Osteoblast (primary cell): Measurements from ENCODE around the gene GRB10. TPM values are rescaled to one million over a fixed set of nuclear protein-coding genes. Genes with fewer than 3 reads are reported as not detected.

Experiments used
- DNase-seq: peaks from one replicate; pipeline ENCODE4 v3.0.0; 2011; ENCODE audit warnings: low spot score, mixed read lengths; ENCODE audit not compliant: insufficient read length; ENCODE audit errors: missing footprints
- H2AFZ ChIP-seq: 2 replicates; pipeline ENCODE4 v1.6.0; 2011; ENCODE audit warnings: mild to moderate bottlenecking, low read length
- H3K27ac ChIP-seq: 2 replicates; pipeline ENCODE4 v1.5.1; 2011; ENCODE audit warnings: mild to moderate bottlenecking, low read depth, low read length, moderate library complexity
- H3K27me3 ChIP-seq: 2 replicates; pipeline ENCODE4 v1.6.0; 2012; ENCODE audit warnings: mild to moderate bottlenecking, control low read depth, inconsistent platforms, low read length, moderate library complexity; ENCODE audit not compliant: insufficient read depth
- H3K36me3 ChIP-seq: 2 replicates; pipeline ENCODE4 v1.5.1; 2011; ENCODE audit warnings: mild to moderate bottlenecking, low read length, control low read depth, moderate library complexity; ENCODE audit not compliant: insufficient read depth
- H3K4me1 ChIP-seq: 2 replicates; pipeline ENCODE4 v1.5.1; 2011; ENCODE audit warnings: mild to moderate bottlenecking, low read length, control low read depth, moderate library complexity; ENCODE audit not compliant: insufficient read depth
- H3K4me2 ChIP-seq: 2 replicates; pipeline ENCODE4 v1.6.0; 2011; ENCODE audit warnings: mild to moderate bottlenecking, low read length; ENCODE audit not compliant: insufficient read depth
- H3K4me3 ChIP-seq: fragments of 200-600 bp; sonication (generic); 3 replicates; pipeline ENCODE4 v1.5.1; 2012; ENCODE audit warnings: mild to moderate bottlenecking, low read length, inconsistent platforms; ENCODE audit not compliant: insufficient read depth
- H3K79me2 ChIP-seq: 2 replicates; pipeline ENCODE4 v1.6.0; 2012; ENCODE audit warnings: mild to moderate bottlenecking, low read length, control low read depth, inconsistent platforms; ENCODE audit not compliant: insufficient read depth
- H3K9me3 ChIP-seq: 2 replicates; pipeline ENCODE4 v1.5.1; 2011; ENCODE audit warnings: low read depth, low read length, control low read depth
- H4K20me1 ChIP-seq: 2 replicates; pipeline ENCODE4 v1.6.0; 2012; ENCODE audit warnings: mild to moderate bottlenecking, low read length, control low read depth; ENCODE audit not compliant: insufficient read depth
- total RNA-seq: library from RNA; depleted of rRNA; stranded (reverse); fragments of >200 nt; gene quantifications from 2 replicates; pipeline ENCODE4 v1.2.3, GENCODE V29; 2012
- TF ChIP-seq, protein P1 (sequence below): IDR thresholded peaks from 2 replicates; pipeline ENCODE4 v1.5.1; 2011; ENCODE audit warnings: mild to moderate bottlenecking, low read depth, low read length, moderate library complexity; ENCODE audit errors: extremely low read depth

GRB10 gene
- total RNA-seq, 1 donor = 62.6 TPM

- H3K27ac ChIP-seq = no peak overlapping the region
- H3K79me2 ChIP-seq = no peaks in the 10 kb centered on the region
- H3K4me2 ChIP-seq = no peak overlapping the region
- no peak overlapping the region for H3K4me3 ChIP-seq
- no peak overlapping the region for H2AFZ ChIP-seq
- DNase-seq = peak; percentile 67
- TF ChIP-seq, protein P1, sequence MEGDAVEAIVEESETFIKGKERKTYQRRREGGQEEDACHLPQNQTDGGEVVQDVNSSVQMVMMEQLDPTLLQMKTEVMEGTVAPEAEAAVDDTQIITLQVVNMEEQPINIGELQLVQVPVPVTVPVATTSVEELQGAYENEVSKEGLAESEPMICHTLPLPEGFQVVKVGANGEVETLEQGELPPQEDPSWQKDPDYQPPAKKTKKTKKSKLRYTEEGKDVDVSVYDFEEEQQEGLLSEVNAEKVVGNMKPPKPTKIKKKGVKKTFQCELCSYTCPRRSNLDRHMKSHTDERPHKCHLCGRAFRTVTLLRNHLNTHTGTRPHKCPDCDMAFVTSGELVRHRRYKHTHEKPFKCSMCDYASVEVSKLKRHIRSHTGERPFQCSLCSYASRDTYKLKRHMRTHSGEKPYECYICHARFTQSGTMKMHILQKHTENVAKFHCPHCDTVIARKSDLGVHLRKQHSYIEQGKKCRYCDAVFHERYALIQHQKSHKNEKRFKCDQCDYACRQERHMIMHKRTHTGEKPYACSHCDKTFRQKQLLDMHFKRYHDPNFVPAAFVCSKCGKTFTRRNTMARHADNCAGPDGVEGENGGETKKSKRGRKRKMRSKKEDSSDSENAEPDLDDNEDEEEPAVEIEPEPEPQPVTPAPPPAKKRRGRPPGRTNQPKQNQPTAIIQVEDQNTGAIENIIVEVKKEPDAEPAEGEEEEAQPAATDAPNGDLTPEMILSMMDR = no peak
- peaks cover 37% of the 10 kb centered on the region for H3K36me3 ChIP-seq
- no peaks in the 10 kb centered on the region for H3K9me3 ChIP-seq
- no peaks in the 10 kb centered on the region for H3K4me1 ChIP-seq
- H3K27me3 ChIP-seq = no peaks in the 10 kb centered on the region
- no peaks in the 10 kb centered on the region for H4K20me1 ChIP-seq
These were observed 187.8 kb downstream of the GRB10 start for GRCh38 chr7:50594734-50595485.

DNA sequence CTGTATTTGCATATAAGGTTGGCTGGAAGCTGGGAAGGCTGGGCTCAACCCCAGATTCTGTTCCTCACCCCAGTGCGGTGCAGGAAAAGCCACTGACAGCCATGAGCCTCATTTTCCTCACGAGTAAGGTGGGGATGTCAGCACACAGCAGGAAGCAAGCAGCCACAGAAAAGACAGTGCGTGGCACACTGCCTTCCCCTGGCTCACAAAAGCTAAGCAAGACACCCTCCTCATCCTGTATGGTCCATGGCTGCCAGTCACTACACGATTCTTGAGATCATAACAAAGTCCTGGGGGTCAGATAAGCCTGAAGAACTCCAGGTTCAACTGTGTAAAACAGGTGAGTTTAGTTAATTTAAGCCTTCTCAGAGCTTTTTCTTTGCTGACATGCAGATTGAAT is 188.6 kb downstream of the GRB10 start:
- Histone ChIP-seq H3K9me3 (no peaks in the 10 kb centered on the region), H2AFZ (no peak overlapping the region), H3K36me3 (peaks cover 37% of the 10 kb centered on the region), H3K4me2 (no peak overlapping the region), H3K27me3 (no peaks in the 10 kb centered on the region), H3K4me1 (no peaks in the 10 kb centered on the region), H4K20me1 (no peaks in the 10 kb centered on the region), H3K79me2 (no peaks in the 10 kb centered on the region), H3K27ac (no peak overlapping the region), H3K4me3 (no peak overlapping the region)
- TF ChIP-seq, protein P1 = no peak
- no peak for DNase-seq

DNA sequence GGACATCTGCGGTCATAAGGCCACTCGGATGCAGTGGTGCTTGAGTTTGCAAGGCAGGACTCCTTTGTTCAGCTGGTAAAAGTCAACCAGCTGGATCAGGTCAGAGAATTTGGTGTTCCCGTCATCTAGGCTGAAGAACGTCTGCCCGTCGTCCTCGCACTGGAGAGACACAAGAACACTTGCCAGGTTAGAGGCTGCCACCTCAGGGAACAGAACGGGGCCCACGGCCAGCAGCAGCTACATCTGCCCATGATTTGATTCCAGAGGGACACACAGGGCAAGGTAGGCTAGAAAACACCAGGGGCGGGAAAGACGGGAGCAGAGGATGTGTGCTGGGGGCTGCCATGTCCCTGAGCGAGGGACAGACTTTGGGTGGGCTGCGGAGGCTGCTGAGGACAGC is 189.8 kb downstream of the GRB10 start:
- no peak overlapping the region for H3K4me3 ChIP-seq
- no peaks in the 10 kb centered on the region for H3K27me3 ChIP-seq
- H3K9me3 ChIP-seq = no peaks in the 10 kb centered on the region
- H3K36me3 ChIP-seq = peaks cover 29% of the 10 kb centered on the region
- TF ChIP-seq, protein P1 = no peak
- H4K20me1 ChIP-seq = no peaks in the 10 kb centered on the region
- no peaks in the 10 kb centered on the region for H3K79me2 ChIP-seq
- H3K4me1 ChIP-seq = no peaks in the 10 kb centered on the region
- no peak for DNase-seq
- no peak overlapping the region for H3K27ac ChIP-seq
- no peak overlapping the region for H2AFZ ChIP-seq
- no peak overlapping the region for H3K4me2 ChIP-seq

- Histone ChIP-seq H3K4me3 (no peak overlapping the region), H3K9me3 (no peaks in the 10 kb centered on the region), H3K4me1 (no peaks in the 10 kb centered on the region), H3K79me2 (no peaks in the 10 kb centered on the region), H3K36me3 (peaks cover 23% of the 10 kb centered on the region), H4K20me1 (no peaks in the 10 kb centered on the region), H3K27me3 (no peaks in the 10 kb centered on the region), H2AFZ (no peak overlapping the region), H3K27ac (no peak overlapping the region), H3K4me2 (no peak overlapping the region)
- DNase-seq = no peak
- TF ChIP-seq, protein P1 = no peak
These were observed 190.9 kb downstream of the GRB10 start for GRCh38 chr7:50591480-50592438.
